ENCODE results near the gene CCNJ.
A peak's percentile ranks its signal among the peaks of the same experiment; 100 is the strongest.

The CCNJ gene

GRCh38 chr10:96021332-96021731, 22.1 kb upstream of the CCNJ start:
- H3K4me3 Mint-ChIP-seq: no peak overlapping the region
- H3K27ac Mint-ChIP-seq: no peak overlapping the region
- peaks cover 6% of the 10 kb centered on the region for H3K4me1 Mint-ChIP-seq
- peaks cover 10% of the 10 kb centered on the region for H3K27me3 Mint-ChIP-seq (ENCODE audit: low read depth, poor library complexity)
- no peak for TF ChIP-seq CTCF (IDR thresholded peaks at IDR 0.05)
- no peak for DNase-seq
- H3K9me3 Mint-ChIP-seq: no peaks in the 10 kb centered on the region
- H3K36me3 Mint-ChIP-seq (ENCODE audit: low read depth): no peaks in the 10 kb centered on the region

GRCh38 chr10:96022739-96023138, 20.6 kb upstream of the CCNJ start:
- peaks cover 7% of the 10 kb centered on the region for H3K27me3 Mint-ChIP-seq (ENCODE audit: low read depth, poor library complexity)
- no peaks in the 10 kb centered on the region for H3K9me3 Mint-ChIP-seq
- H3K27ac Mint-ChIP-seq: no peak overlapping the region
- H3K4me1 Mint-ChIP-seq: peaks cover 6% of the 10 kb centered on the region
- TF ChIP-seq CTCF (IDR thresholded peaks at IDR 0.05): no peak
- H3K4me3 Mint-ChIP-seq: no peak overlapping the region
- no peaks in the 10 kb centered on the region for H3K36me3 Mint-ChIP-seq (ENCODE audit: low read depth)
- DNase-seq: no peak

GRCh38 chr10:96023168-96023567, 20.2 kb upstream of the CCNJ start:
- no peaks in the 10 kb centered on the region for H3K36me3 Mint-ChIP-seq (ENCODE audit: low read depth)
- H3K4me3 Mint-ChIP-seq: no peak overlapping the region
- no peak overlapping the region for H3K27ac Mint-ChIP-seq
- H3K27me3 Mint-ChIP-seq (ENCODE audit: low read depth, poor library complexity): peaks cover 7% of the 10 kb centered on the region
- no peaks in the 10 kb centered on the region for H3K9me3 Mint-ChIP-seq
- DNase-seq: no peak
- H3K4me1 Mint-ChIP-seq: peaks cover 6% of the 10 kb centered on the region
- no peak for TF ChIP-seq CTCF (IDR thresholded peaks at IDR 0.05)

- H3K4me3 Mint-ChIP-seq: no peak overlapping the region
- peak; percentile 11 for TF ChIP-seq CTCF (IDR thresholded peaks at IDR 0.05)
- H3K9me3 Mint-ChIP-seq: no peaks in the 10 kb centered on the region
- H3K4me1 Mint-ChIP-seq: peaks cover 6% of the 10 kb centered on the region
- peak; percentile 23 for DNase-seq
- H3K36me3 Mint-ChIP-seq (ENCODE audit: low read depth): no peaks in the 10 kb centered on the region
- no peak overlapping the region for H3K27ac Mint-ChIP-seq
- H3K27me3 Mint-ChIP-seq (ENCODE audit: low read depth, poor library complexity): peaks cover 4% of the 10 kb centered on the region
These were observed 17.8 kb upstream of the CCNJ start for GRCh38 chr10:96025566-96025965.

GRCh38 chr10:96034625-96035024, 8.8 kb upstream of the CCNJ start:
- Mint-ChIP-seq H3K27ac (no peak overlapping the region), H3K9me3 (peaks cover 5% of the 10 kb centered on the region), H3K36me3 (ENCODE audit: low read depth) (no peaks in the 10 kb centered on the region), H3K27me3 (ENCODE audit: low read depth, poor library complexity) (peaks cover 8% of the 10 kb centered on the region), H3K4me1 (peaks cover 13% of the 10 kb centered on the region), H3K4me3 (no peak overlapping the region)
- DNase-seq: no peak
- TF ChIP-seq CTCF (IDR thresholded peaks at IDR 0.05): no peak

GRCh38 chr10:96038476-96039387, 4.7 kb upstream of the CCNJ start:
- peaks cover 16% of the 10 kb centered on the region for H3K9me3 Mint-ChIP-seq
- H3K27ac Mint-ChIP-seq: no peak overlapping the region
- H3K36me3 Mint-ChIP-seq (ENCODE audit: low read depth): no peaks in the 10 kb centered on the region
- DNase-seq: no peak
- peaks cover 18% of the 10 kb centered on the region for H3K4me1 Mint-ChIP-seq
- no peak overlapping the region for H3K4me3 Mint-ChIP-seq
- H3K27me3 Mint-ChIP-seq (ENCODE audit: low read depth, poor library complexity): peaks cover 9% of the 10 kb centered on the region
- TF ChIP-seq CTCF (IDR thresholded peaks at IDR 0.05): no peak
